Activated CD8-positive, alpha-beta memory T cell treated with anti-CD3 and anti-CD28 coated beads for 36 hours (primary cell): ENCODE results near the gene PUM2. TPM values are rescaled to one million over a fixed set of nuclear protein-coding genes. Genes with fewer than 3 reads are reported as not detected.

Source experiments
- CTCF ChIA-PET: fragments of 350-600 bp; sonication (Branson Sonifier 250); formaldehyde crosslinking; loops from one replicate; lab custom pipeline; 2021; ENCODE audit warnings: antibody characterized with exemption; lab: Charles Lee
- POLR2A ChIA-PET: fragments of 350-600 bp; sonication (Branson Sonifier 250); formaldehyde crosslinking; loops from one replicate; lab custom pipeline; 2021; ENCODE audit warnings: antibody characterized with exemption; lab: Charles Lee
- total RNA-seq, 2 experiments: library from RNA; stranded (reverse); gene quantifications; one replicate each; pipeline ENCODE4 v1.2.3, GENCODE V29; 2021

PUM2 gene
- total RNA-seq, 2 experiments from 2014 or later, result 118 TPM

- POLR2A ChIA-PET, result no interaction called here
- CTCF ChIA-PET, result no interaction called here
Observed at GRCh38 chr2:20200697-20201555, 149.7 kb downstream of the PUM2 start.

DNA sequence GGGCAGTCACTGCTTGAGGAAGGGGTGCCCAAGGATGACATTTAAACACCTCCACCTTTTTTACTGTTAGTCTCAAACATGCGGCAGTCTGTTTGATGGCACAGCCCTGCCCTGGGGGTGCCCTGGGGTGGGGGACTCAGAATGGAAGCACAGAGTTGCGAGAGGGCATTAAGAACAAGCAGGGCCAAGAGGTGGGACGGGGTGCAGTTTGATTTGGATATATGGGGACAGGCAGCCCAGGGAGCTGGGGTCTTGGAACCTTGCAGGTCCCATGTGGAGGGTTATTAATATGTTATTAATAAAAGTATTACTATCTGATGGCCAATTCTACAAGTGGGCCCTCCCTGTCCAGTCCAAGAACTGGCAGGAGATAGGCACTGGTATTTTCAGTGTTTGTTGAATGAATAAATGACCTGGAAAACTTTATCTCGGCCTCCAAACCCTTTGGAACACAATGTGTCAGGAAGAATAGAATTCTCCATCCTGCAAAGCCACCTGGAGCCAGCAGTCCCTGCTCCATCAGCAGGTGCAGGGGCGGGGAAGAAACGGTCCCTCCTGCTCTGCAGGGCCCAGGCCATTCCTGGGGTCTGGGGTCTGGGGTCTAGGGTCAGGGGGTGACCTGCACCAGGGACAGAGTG is 150.9 kb downstream of the PUM2 start:
- POLR2A ChIA-PET, result no interaction called here
- CTCF ChIA-PET, result no interaction called here

DNA sequence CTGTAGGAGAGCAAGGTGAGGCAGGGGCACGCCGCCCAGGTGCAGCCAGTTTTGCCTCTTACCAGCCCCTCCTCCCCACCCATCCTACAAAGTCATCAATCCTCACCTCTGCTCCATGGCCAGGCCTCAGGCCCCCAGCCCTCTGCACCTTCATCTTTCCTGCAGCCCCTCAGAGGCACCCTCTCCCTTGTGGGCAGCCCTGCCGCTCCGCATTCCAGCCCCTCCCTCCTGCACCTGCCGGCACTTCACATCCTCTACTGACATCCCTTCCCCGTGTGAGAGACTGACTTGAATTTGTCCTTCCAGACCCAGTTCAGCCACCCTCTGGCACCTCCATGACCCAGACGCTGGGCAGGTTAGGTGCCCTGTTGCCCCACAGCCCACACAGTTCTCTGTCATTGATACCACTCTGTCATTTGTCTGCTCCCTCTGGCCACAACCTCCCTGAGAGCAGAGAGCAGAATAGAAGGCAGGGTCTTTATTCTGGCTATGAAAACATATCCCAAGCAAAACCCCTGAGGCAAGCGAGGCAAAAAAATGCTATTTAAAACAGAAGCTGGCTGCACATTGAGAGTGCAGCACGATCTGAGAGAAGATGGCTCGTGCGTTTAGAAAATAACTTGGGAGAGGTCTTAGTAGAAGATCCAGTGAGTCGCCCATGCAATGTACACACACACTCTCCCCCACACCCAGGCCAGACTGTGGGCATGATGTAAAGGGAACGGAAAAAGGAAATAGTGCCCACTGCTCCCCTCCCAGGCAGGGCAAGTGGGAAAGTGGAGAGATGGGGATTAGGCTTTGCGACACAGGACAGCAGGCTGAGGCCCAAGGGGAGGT is 151.6 kb downstream of the PUM2 start:
- POLR2A ChIA-PET, result no interaction called here

More for the DNA sequence above, 151.6 kb downstream of the PUM2 start:
- CTCF ChIA-PET, result no interaction called here

Other genes with a start within 250 kb of the PUM2 start
- under 1 TPM; 0.13 to 0.19 TPM for gene SDC1, start 125.7 kb downstream of the PUM2 start, total RNA-seq
- 10 to 100 TPM; 43.8 to 44.0 TPM for gene RHOB, start 96.2 kb upstream of the PUM2 start, total RNA-seq